HG02943 (cell line): ENCODE measurements around the gene GRK5.

Experiments
- ATAC-seq: cut with Tn5 transposase; IDR thresholded peaks from one replicate; pipeline ENCODE4 v1.9.1; 2021; ENCODE audit warnings: mild to moderate bottlenecking, low read depth, moderate library complexity; ENCODE audit not compliant: unreplicated experiment

GRK5 gene

GRCh38 chr10:119396008-119396708 lies 188.8 kb downstream of the GRK5 start:
- ATAC-seq, result no peak

- no peak for ATAC-seq
Observed at GRCh38 chr10:119396709-119397071, 189.3 kb downstream of the GRK5 start.

- no peak for ATAC-seq
Observed at GRCh38 chr10:119397416-119397815, 190.0 kb downstream of the GRK5 start.

GRCh38 chr10:119398996-119399395 lies 191.6 kb downstream of the GRK5 start:
- ATAC-seq, result no peak

GRCh38 chr10:119399466-119399865 lies 192.1 kb downstream of the GRK5 start:
- ATAC-seq, result no peak

- ATAC-seq, result no peak
Observed at GRCh38 chr10:119401671-119402395, 194.5 kb downstream of the GRK5 start.

- ATAC-seq, result no peak
Observed at GRCh38 chr10:119403921-119404320, 196.6 kb downstream of the GRK5 start.

GRCh38 chr10:119404719-119405519 lies 197.5 kb downstream of the GRK5 start:
- ATAC-seq, result no peak

GRCh38 chr10:119405520-119405807 lies 198.1 kb downstream of the GRK5 start:
- no peak for ATAC-seq

GRCh38 chr10:119406137-119406536 lies 198.8 kb downstream of the GRK5 start:
- ATAC-seq, result no peak

- ATAC-seq, result no peak
Observed at GRCh38 chr10:119406601-119407253, 199.4 kb downstream of the GRK5 start.

- ATAC-seq, result no peak
Observed at GRCh38 chr10:119407254-119407777, 199.9 kb downstream of the GRK5 start.

GRCh38 chr10:119408072-119408471 lies 200.7 kb downstream of the GRK5 start:
- ATAC-seq, result no peak

- ATAC-seq, result no peak
Observed at GRCh38 chr10:119408969-119409371, 201.6 kb downstream of the GRK5 start.

- ATAC-seq, result no peak
Observed at GRCh38 chr10:119409385-119409784, 202.0 kb downstream of the GRK5 start.

GRCh38 chr10:119409906-119410305 lies 202.5 kb downstream of the GRK5 start:
- ATAC-seq, result no peak

GRCh38 chr10:119410361-119411116 lies 203.2 kb downstream of the GRK5 start:
- no peak for ATAC-seq

- no peak for ATAC-seq
Observed at GRCh38 chr10:119412244-119413092, 205.1 kb downstream of the GRK5 start.

GRCh38 chr10:119413093-119413453 lies 205.7 kb downstream of the GRK5 start:
- no peak for ATAC-seq
